ENCODE data around the gene NPR1.
"Not testable (repeated sequence)": the region's sequence is repeated elsewhere in the genome, so short reads cannot be mapped to it uniquely, and the experiment has no call there.

NPR1 gene

GRCh38 chr1:153723687-153724086, 45.2 kb downstream of the NPR1 start:
- in situ Hi-C loops (cut with HindIII; ENCODE audit: low sequenced_read_pairs): no loop called here

- in situ Hi-C loops (cut with HindIII; ENCODE audit: low sequenced_read_pairs): not testable (repeated sequence)
Observed at GRCh38 chr1:153724634-153725033, 46.1 kb downstream of the NPR1 start.

GRCh38 chr1:153727463-153728304, 49.2 kb downstream of the NPR1 start, which contains the start of gene INTS3:
Gene INTS3, plus strand, starts transcription at chr1:153728050. Its CDS starts 585 bp downstream, at chr1:153728635.
- in situ Hi-C loops (cut with HindIII; ENCODE audit: low sequenced_read_pairs): no loop called here

GRCh38 chr1:153728305-153729066, 50.0 kb downstream of the NPR1 start:
- in situ Hi-C loops (cut with HindIII; ENCODE audit: low sequenced_read_pairs): no loop called here

GRCh38 chr1:153730468-153730988, 52.0 kb downstream of the NPR1 start:
- in situ Hi-C loops (cut with HindIII; ENCODE audit: low sequenced_read_pairs): no loop called here

- in situ Hi-C loops (cut with HindIII; ENCODE audit: low sequenced_read_pairs): no loop called here
Observed at GRCh38 chr1:153733970-153734369, 55.5 kb downstream of the NPR1 start.

- in situ Hi-C loops (cut with HindIII; ENCODE audit: low sequenced_read_pairs): no loop called here
Observed at GRCh38 chr1:153734396-153735089, 56.1 kb downstream of the NPR1 start.

- in situ Hi-C loops (cut with HindIII; ENCODE audit: low sequenced_read_pairs): no loop called here
Observed at GRCh38 chr1:153735090-153735420, 56.6 kb downstream of the NPR1 start.

GRCh38 chr1:153741986-153742385, 63.5 kb downstream of the NPR1 start:
- in situ Hi-C loops (cut with HindIII; ENCODE audit: low sequenced_read_pairs): no loop called here

- in situ Hi-C loops (cut with HindIII; ENCODE audit: low sequenced_read_pairs): no loop called here
Observed at GRCh38 chr1:153742411-153743142, 64.1 kb downstream of the NPR1 start.
